ENCODE measurements around the gene BATF.
A peak's percentile ranks its signal among the peaks of the same experiment; 100 is the strongest.

Gene BATF

GRCh38 chr14:75535164-75535898, 13.1 kb downstream of the BATF start:
- no peak for DNase-seq (ENCODE audit: low spot score)

DNA sequence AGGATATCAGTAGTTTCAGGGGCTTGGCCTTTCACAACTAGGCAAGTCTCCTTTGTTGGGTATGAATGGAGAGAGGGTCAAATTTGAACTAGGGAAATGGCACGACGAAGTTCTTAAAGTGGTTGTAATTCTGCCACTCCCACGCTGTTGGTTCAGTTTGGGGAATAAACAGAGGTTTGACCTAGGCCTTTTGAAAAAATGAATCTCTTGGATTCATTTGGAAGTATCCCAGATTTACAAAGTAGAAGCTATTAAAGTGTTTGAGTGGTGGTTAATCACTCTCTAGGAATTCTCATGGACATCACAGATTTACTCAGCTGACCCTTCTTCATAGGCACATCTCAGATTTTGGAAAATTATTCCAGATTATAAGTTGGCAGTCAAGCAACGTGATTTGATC, 14.8 kb downstream of the BATF start:
- DNase-seq (ENCODE audit: low spot score): no peak

- DNase-seq (ENCODE audit: low spot score): no peak
Measured at GRCh38 chr14:75539162-75539560, 16.9 kb downstream of the BATF start.

- no peak for DNase-seq (ENCODE audit: low spot score)
Measured at GRCh38 chr14:75539561-75540478, 17.6 kb downstream of the BATF start.

- no peak for DNase-seq (ENCODE audit: low spot score)
Measured at GRCh38 chr14:75540479-75540851, 18.2 kb downstream of the BATF start.

DNA sequence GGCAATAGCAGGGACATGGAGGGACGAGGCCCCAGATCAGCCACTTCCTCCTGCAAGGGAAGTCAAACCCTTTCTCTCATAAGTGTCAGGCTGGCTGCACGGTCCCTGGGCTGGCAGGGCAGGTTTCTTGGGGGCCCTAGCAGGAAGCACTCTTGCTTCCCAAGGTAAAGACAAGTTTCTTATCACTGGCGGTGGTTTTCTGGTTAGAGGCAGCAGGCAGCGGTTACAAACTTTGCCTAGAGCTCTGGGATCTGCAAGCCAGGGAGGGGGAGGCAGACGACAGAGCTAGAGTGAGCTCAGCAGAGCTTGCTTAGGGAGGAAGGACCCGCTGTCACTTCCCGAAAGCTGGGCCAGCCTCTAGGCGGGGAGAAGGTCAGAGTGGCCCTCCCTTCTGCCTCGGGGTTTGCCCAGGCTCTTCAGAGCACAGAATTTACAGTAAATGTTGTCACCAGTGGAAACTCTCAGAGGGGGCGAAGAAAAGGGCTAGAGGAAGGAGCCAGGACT, 20.4 kb downstream of the BATF start:
- peak; percentile 32 for DNase-seq (ENCODE audit: low spot score)

- no peak for DNase-seq (ENCODE audit: low spot score)
Measured at GRCh38 chr14:75543253-75543652, 21.0 kb downstream of the BATF start.

GRCh38 chr14:75543786-75544185, 21.5 kb downstream of the BATF start:
- no peak for DNase-seq (ENCODE audit: low spot score)

DNA sequence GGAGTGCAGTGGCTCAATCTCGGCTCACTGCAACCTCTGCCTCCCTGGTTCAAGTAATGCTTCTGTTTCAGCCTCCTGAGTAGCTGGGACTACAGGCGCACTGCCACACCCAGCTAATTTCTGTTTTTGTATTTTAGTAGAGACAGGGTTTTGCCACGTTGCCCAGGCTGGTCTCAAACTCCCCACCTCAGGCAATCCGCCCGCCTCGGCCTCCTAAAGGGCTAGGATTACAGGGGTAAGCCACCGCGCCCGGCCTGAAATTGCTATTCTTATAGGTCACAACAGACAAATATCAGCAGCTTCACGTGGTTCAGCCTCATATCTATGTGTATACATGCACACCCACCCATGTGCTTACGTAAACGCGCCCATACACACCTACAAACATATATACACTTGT, 23.6 kb downstream of the BATF start:
- DNase-seq (ENCODE audit: low spot score): no peak

DNA sequence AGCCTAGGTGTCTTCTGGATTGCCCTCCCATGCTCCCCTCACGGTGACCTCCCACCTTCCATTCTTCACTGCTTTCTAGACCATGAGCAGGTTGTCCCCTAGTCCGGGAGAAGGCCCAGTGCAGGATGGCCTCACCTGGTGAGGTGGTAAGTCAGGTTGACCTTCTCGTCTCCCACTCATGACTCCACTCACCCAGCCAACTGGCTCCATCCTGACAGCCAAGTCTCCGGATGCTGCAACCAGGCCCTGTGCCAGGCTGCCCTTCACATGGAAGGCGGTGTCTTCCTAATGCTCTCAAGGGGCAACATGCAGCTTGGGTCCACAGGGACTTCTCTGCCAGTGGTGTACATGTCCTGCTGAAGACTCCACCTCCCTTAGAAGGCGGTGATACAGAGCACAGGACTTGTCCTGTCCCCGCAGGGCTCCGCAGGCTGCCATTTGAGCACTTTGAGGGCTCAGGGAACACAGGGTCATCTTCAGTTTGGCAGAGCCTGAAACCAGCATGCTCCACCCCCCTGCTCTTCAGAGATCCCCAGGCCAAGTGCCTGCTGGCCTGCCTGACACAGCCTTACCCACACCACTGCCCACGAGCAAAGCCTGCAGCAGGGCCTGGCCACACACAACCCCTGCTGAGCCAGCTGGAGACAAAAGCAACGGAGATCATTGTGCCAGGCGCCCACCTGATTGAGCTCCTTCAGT, 25.4 kb downstream of the BATF start:
- no peak for DNase-seq (ENCODE audit: low spot score)

GRCh38 chr14:75548544-75548943, 26.3 kb downstream of the BATF start:
- DNase-seq (ENCODE audit: low spot score): no peak

DNA sequence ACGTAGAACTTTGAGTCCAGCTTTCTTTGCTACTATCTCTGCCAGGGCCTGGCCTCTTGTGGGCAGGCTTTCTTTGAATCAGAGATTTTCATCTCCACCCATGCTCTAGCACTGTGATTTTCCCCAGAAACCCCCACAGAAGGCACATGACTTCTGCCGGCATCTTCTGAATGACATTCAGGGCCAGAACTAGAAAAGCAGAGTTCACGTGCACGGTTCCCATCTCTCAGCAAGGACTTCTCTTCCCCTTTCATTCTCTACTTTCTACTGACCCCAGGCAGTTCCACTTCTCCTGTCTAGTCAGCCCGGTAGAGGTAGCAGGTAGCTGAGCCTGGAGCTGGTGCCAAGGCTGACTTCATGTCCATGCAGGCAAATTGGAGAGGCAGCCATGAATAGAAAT, 26.9 kb downstream of the BATF start:
- DNase-seq (ENCODE audit: low spot score): no peak

DNA sequence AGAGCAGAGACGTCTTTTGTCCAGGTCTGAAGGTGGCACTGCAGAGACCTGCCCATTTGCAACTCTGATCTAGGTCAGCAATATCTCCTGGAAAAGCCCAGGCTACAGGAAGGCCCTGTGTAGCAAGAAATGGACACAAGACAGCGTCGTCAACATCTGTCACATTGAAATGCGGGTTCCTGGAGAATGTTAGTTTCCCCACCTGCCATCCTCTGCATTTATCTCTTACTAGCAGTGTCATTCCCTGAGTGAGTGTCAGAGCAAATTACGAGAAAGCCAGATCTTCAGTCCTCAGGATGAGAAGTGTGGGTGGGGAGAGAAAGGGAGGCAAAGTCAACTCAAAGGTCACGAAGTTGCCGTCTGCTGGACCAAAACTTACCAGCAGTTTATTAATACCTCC, 28.8 kb downstream of the BATF start:
- DNase-seq (ENCODE audit: low spot score): no peak

DNA sequence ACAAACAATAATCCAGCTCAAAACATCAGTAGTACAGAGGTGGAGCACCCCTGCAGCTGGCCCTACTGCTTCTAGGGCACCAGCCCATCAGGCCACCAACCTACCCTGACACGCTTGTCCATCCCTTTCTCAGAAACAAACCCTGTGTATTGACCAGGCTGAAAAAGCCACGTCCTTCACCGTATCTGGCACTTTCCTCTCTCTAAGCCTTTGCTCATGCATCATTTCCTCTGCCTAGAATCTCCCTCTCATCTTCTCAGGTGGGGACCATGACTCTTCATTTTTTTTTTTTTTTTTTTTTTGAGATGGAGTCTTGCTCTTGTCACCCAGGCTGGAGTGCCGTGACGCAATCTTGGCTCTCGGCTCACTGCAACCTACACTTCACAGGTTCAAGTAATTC, 30.9 kb downstream of the BATF start:
- no peak for DNase-seq (ENCODE audit: low spot score)

DNA sequence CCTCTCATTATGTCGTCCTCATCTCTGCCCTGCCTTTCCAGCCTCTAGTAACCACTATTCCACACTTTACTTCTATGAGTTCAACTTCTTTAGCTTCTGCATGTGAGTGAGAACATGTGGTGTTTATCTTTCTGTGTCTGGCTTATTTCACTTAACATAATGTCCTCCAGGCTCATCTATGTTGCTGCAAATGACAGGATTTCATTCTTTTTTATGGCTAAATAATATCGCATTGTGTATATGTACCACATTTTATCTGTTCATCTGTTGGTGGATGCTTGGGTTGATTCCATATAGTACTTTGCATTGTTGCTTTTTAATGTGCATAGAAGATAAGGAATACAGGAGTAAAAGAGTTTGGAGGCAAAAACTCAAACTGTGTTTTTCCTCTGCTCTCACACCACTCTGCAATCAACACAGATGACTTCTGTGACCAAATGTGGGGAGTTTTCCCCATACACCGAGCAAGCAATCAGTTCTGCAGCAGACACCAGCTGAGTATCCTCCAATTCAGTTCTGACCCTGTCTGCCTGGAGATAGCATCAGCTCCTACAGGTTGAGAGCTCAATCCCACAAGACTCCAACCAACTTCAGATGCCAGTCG, 31.6 kb downstream of the BATF start:
- no peak for DNase-seq (ENCODE audit: low spot score)

- DNase-seq (ENCODE audit: low spot score): no peak
Measured at GRCh38 chr14:75554482-75554881, 32.2 kb downstream of the BATF start.

DNA sequence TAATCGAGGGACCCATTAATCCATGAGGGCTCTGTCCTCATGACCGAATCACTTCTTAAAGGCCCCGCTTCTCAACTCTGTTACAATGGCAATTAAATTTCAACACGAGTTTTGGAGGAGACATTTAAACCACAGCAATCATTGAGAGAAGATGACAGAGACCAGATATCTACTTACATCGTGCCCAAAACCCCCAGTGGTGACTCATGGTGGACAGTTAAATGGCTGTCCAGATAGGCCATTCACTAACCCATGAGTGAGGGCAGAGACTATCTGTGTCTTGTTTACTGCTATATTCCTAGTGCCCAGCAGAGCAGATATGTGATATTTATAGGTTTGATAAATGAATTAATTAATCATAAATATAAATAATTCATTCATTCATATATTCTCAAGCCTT, 36.2 kb downstream of the BATF start:
- no peak for DNase-seq (ENCODE audit: low spot score)

DNA sequence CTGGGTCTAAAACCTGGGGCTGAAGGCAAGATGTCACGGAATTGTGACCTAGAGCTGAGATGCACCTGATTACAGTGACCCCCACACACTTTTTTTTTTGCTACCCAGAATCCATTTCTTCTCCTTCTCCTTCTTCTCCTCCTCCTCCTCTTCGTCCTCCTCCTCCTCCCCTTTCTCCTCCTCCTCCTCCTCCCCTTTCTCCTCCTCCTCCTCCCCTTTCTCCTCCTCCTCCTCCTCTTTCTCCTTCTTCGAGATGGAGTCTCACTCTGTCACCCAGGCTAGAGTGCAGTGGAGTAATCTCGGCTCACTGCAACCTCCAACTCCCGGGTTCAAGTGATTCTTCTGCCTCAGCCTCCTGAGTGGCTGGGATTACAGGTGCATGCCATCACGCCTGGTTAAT, 36.8 kb downstream of the BATF start:
- no peak for DNase-seq (ENCODE audit: low spot score)

DNA sequence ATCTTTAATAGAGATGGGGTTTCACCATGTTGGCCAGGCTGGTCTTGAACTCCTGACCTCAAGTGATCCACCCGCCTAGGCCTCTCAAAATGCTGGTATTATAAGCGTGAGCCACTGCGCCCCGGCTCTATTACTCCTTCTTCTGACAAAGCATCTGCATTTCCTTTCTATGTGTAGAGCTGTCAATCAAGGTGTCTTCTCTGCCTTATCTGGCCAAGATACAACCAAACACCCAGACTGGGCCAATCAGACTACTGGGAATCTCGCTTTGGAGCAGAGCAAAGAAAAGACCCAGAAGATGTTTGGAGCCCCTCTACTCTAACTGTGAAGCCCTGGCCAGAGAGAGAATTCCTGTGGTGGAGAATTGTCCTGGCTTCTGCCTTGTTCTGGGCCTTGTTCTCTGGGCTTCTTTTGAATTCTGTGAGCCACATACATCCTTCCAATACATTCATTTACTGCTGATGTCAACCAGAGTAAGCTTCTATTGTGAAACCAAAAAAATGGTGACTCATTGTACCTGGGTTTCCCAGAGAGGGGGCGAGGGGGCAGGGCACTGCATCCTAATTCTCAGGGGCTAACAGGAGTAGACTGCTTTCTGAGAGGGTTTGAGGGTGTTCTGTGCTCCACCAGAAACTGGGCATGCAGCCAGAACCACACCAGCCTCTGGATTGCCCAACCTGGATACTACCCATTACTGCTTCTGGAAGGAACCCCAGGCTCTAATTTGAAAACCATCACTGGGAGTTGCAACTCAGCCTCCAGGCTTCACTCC, 37.4 kb downstream of the BATF start:
- peak; percentile 34 for DNase-seq (ENCODE audit: low spot score)

DNA sequence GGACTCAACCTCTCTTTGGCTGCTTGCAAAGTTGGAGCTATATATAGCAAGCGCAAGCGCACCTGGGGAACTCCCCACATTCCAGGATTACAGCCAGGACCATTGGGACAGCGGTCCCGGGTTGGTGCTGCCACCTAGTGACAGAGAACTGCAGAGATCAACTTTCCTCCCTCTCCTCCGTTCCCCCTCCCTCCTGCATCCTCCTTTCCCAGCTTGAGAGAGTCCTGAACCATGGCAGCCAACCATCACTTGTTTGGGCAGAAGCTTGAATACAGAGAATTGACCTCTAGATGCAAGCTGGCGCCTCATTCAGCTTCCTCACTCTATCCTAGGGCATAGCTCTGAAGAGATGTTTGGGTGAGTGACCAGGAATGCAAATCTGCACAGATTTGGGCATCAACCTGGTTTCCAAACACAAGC, 38.8 kb downstream of the BATF start:
- peak; percentile 89 for DNase-seq (ENCODE audit: low spot score)

- DNase-seq (ENCODE audit: low spot score): no peak
Measured at GRCh38 chr14:75562089-75562488, 39.8 kb downstream of the BATF start.
